SK-N-MC (cell line): Measurements from ENCODE around the gene TSGA10IP.

ENCODE experiments used
- DNase-seq: peaks from one replicate; pipeline ENCODE4 v3.0.0-alpha.2; 2011; ENCODE audit warnings: low read depth, low spot score
- H3K27ac ChIP-seq: fragments of 200-600 bp; sonication (generic); 2 replicates; pipeline ENCODE4 v1.5.1; 2016; ENCODE audit warnings: mixed run types
- H3K36me3 ChIP-seq: fragments of 200-600 bp; sonication (generic); 2 replicates; pipeline ENCODE4 v1.6.1; 2017; ENCODE audit warnings: antibody characterized with exemption, low read length, mixed read lengths; ENCODE audit not compliant: insufficient read depth
- H3K4me3 ChIP-seq: fragments of 200-600 bp; sonication (generic); 2 replicates; pipeline ENCODE4 v1.5.1; 2016
- H3K9ac ChIP-seq: fragments of 200-600 bp; sonication (generic); 2 replicates; pipeline ENCODE4 v1.8.0; 2017; ENCODE audit warnings: mixed run types, mixed read lengths; ENCODE audit not compliant: insufficient read length
- H3K9me3 ChIP-seq: fragments of 200-600 bp; sonication (generic); 2 replicates; pipeline ENCODE4 v1.6.1; 2017; ENCODE audit warnings: low read depth, mild to moderate bottlenecking, antibody characterized with exemption, low read length, moderate library complexity, mixed read lengths
- EZH2 ChIP-seq: fragments of 200-600 bp; sonication (generic); IDR thresholded peaks from one replicate; pipeline ENCODE4 v1.6.1; 2017; ENCODE audit warnings: antibody characterized with exemption
- FOXP2 ChIP-seq: optimal IDR thresholded peaks from 2 replicates; pipeline ENCODE3; 2011; ENCODE audit warnings: mild to moderate bottlenecking, moderate library complexity; ENCODE audit not compliant: insufficient read depth; ENCODE audit errors: extremely low read length, control extremely low read depth
- POLR2AphosphoS5 ChIP-seq: IDR thresholded peaks from 2 replicates; pipeline ENCODE4 v1.6.1; 2012; ENCODE audit warnings: mild to moderate bottlenecking, low read depth, low read length, borderline replicate concordance

Gene TSGA10IP

DNA sequence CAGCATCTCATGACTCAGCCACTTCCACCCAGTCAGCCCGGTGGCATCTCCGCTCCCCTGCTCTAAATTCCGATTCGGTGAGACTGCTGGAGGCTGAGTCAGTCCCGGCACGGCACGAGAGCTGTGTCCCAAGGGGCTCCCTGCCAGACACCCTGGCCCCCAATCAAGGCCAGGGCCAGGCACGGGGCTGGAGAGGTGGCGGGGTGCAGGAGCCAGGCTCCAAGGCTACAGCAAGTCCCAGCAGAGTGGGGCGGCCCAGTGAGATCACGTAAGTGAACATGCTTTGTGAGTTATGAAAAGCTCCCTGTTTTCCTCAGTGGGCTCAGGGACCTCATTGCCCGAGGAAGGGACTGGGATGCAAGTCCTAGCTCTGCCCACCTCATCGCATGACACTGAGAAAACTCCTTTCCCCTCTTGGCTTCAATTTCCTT, 29.4 kb upstream of the TSGA10IP start:
- no peak for TF ChIP-seq FOXP2
- no peak for TF ChIP-seq EZH2
- TF ChIP-seq POLR2AphosphoS5, result no peak
- Histone ChIP-seq H3K36me3 (no peaks in the 10 kb centered on the region), H3K4me3 (no peak overlapping the region), H3K9ac (no peak overlapping the region), H3K27ac (peak overlapping the region; percentile 26; the same call in 1 of the 2 replicates), H3K9me3 (no peaks in the 10 kb centered on the region)
- no peak for DNase-seq

DNA sequence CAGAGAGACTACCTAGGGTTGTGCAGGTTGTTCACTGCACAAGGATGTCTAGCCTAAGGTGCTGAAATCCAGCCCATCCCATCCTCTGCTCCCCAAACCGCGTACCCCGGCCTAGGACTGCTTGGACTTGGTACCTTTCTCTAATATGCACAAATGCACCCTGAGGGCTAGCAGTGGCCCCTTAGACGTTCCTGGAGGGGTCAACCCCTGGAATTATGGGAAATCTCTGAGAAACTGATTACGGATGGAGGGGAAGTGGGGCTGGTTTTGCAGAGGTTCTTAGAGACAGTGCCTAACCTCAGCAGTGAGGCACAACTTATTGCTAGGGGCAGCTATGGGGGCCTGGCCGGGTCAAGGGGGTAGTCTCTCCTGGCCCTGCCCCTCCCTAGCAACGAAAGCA, 28.9 kb upstream of the TSGA10IP start:
- H3K27ac ChIP-seq, result no peak overlapping the region

DNA sequence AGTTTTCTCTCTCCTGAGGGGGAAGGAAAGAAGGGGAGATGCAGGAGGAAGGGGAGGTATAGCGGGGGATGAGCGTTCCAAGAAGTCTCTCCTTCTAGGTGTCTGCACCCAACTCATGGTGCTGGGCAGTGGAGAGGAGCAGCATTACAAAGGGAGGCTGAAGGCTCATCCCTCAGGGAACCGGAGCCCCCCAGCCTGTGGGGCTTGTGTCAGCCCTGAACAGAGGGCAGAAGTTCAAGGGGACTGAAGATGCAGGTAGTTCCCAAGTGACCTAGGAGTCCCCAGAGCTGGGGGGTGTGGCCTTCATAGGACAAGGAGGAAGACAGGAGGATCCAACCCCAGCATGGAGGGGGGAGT, 28.2 kb upstream of the TSGA10IP start:
- Histone ChIP-seq H3K4me3 (no peak overlapping the region), H3K9me3 (no peaks in the 10 kb centered on the region), H3K9ac (no peak overlapping the region), H3K36me3 (no peaks in the 10 kb centered on the region), H3K27ac (no peak overlapping the region)
- DNase-seq, result no peak
- TF ChIP-seq EZH2 (no peak), FOXP2 (no peak), POLR2AphosphoS5 (no peak)

More for the DNA sequence above, 28.9 kb upstream of the TSGA10IP start:
- H3K9ac ChIP-seq, result no peak overlapping the region
- no peak for DNase-seq
- H3K36me3 ChIP-seq, result no peaks in the 10 kb centered on the region
- H3K9me3 ChIP-seq, result no peaks in the 10 kb centered on the region
- no peak overlapping the region for H3K4me3 ChIP-seq
- TF ChIP-seq POLR2AphosphoS5 (no peak), EZH2 (no peak), FOXP2 (no peak)

DNA sequence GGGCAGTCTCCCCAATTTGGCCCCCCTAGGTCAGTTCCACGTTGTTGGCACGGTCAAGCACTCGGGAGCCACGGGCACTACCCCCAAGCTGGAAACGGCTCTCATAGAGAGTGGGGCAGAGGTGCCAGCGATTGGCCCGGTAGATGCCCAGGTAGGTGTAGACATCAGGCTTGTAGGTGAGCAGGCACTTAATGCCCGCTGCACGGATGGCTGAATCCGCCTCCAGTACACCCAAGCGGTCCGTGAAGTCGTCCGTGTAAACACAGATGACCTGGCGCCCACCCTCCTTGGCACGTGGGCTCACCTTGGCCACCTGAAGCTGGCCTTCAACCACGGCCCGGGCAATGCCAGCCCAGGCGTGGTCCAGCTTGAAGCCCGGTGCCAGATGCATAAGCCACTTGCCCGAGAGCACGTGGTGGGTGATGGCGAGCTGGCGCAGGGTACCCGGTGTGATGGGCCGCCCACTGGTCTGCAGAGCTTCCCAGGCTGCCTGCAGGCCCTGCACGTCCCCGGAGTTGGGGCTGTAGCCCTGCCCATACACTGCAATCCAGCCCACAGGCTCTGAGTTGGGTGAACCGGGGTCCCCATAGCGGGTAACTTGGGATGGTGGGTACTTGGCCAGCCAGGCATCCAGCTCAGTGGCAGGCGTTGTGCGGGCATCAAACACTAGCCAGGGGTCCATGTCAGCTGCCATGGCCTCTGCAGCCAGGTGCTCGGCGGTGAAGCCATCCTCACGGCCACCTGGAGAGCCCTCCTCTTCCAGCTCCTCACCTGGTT, 27.7 kb upstream of the TSGA10IP start:
- Histone ChIP-seq H3K9me3 (no peaks in the 10 kb centered on the region), H3K9ac (peak overlapping the region; percentile 97), H3K4me3 (peak overlapping the region; percentile 98), H3K36me3 (no peaks in the 10 kb centered on the region; the same call in 1 of the 2 replicates), H3K27ac (no peak overlapping the region)
- TF ChIP-seq EZH2 (no peak), FOXP2 (no peak), POLR2AphosphoS5 (no peak; the same call in 1 of the 2 replicates)
- no peak for DNase-seq

DNA sequence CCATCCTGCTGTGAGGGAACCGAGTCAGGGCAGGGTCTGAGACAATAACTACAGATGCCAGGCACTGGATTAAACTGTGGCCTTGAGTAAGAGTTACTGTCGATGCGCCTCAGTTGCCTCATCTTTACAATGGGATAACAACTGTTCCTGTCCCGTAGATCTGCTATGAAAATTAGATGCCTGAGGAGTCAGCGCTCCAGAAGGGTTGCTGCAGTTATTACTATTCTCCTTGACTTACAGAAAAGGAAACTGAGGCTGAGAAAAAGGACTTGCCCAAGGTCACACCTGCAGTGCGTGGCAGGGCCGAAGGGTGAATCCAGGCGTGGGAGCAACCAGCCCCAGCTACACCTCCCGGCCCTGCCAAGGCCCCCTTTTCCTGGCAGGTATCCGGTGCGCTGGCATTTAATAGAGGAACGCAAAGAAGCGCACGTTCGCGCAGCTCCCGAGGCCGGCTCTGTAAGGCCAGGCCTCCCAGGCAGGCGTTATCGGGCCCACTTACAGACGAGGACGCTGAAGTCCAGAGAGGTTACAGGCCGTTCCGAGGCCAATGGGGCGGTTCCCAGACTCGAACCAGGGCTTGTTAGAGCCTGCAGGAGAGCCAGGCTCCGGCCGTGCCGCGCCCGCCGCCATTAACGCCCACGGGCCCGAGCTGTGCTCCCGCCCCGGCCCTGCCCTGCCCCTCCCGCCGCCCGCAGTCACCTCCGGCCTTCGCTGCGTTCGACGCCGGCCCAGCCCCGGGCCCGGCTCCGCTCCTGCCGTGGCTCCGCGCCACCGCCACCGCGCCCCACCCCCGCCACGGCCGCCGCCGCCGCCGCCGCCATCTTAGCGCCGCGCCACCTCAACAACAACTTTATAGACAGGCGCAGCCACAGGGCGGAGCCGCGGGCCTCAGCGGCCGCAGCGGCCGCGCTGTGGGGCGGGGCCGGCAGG, 26.8 kb upstream of the TSGA10IP start, which contains the start of gene C11orf68:
TSS of gene C11orf68 (minus strand) at position 852 of the 930 bp plus-strand sequence. CDS start at position 821, 31 bp downstream.
- DNase-seq, result no peak
- Histone ChIP-seq H3K9me3 (no peaks in the 10 kb centered on the region), H3K27ac (peak within 1 kb of the TSS; percentile 85), H3K9ac (peak within 1 kb of the TSS; percentile 97), H3K4me3 (peak within 1 kb of the TSS; percentile 98), H3K36me3 (no peaks in the 10 kb centered on the region; the same call in 1 of the 2 replicates)
- TF ChIP-seq FOXP2, result no peak
- no peak for TF ChIP-seq POLR2AphosphoS5
- no peak for TF ChIP-seq EZH2

DNA sequence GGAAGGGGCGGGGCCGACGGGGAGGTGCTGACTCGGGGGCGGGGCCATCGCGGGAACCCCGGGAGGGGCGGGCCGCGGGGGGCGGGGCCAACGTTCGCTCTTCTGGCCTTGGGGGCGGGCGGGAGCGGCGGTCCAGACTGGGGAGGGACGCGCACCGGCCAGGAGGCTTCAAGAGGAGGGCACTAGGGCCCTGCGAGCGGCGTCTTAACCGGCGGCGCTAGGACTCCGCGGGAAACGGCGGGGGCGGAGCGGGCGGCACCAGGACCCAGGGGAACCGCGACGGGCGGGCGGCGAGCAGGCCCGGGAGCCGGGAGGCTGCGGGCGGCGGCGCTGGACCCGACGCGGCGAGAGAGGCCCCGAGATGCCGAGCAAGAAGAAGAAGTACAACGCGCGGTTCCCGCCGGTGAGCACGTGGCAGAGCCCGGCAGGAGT, 26.1 kb upstream of the TSGA10IP start, which contains the start of gene DRAP1:
TSS of gene DRAP1 (plus strand) at position 286 of the 432 bp plus-strand sequence. CDS start at position 362, 76 bp downstream.
- peak; percentile 36; the same call in 1 of the 2 replicates for TF ChIP-seq POLR2AphosphoS5
- TF ChIP-seq EZH2, result no peak
- peak within 1 kb of the TSS; percentile 85 for H3K27ac ChIP-seq
- no peaks in the 10 kb centered on the region for H3K9me3 ChIP-seq
- peak; percentile 61 for DNase-seq
- peak within 1 kb of the TSS; percentile 98 for H3K4me3 ChIP-seq
- no peaks in the 10 kb centered on the region; the same call in 1 of the 2 replicates for H3K36me3 ChIP-seq
- peak within 1 kb of the TSS; percentile 97 for H3K9ac ChIP-seq

DNA sequence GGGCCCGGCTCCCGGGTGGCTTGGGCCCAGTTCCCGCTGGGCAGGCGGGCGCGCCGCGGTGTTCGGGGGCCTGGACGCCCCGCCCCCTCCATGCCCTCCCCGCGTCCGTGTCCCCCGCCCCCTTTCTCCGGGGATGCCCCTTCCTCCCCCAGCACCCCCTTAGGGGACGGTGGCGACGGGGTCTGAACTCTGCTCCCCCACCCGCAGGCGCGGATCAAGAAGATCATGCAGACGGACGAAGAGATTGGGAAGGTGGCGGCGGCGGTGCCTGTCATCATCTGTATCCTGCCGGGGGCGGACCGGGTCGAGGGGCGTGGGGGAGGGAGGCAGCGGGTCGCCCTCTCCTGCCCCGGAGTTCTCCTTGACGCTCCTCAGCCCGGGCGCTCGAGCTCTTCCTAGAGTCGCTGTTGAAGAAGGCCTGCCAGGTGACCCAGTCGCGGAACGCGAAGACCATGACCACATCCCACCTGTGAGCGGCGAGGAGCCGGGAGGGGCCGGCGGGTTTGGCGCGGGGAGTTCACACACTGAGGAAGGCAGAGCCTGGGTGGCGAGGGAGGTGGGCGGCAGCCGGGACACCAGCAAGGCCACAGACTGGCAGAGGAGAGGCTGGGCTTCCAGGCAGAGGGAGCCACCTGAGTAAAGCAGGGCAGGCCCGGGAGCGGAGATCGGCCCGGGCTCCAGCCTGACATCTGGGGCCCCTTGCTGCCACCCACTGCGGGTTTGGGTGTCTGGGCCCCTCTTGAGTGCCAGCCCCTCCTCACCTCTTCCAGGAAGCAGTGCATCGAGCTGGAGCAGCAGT, 25.5 kb upstream of the TSGA10IP start:
- no peak for DNase-seq
- Histone ChIP-seq H3K36me3 (no peaks in the 10 kb centered on the region; the same call in 1 of the 2 replicates), H3K4me3 (peak overlapping the region; percentile 92), H3K9ac (peak overlapping the region; percentile 72), H3K27ac (no peak overlapping the region), H3K9me3 (no peaks in the 10 kb centered on the region)
- TF ChIP-seq POLR2AphosphoS5, result no peak
- TF ChIP-seq EZH2, result no peak
- TF ChIP-seq FOXP2, result no peak
